Activated effector memory CD4-positive, alpha-beta T cell treated with anti-CD3 and anti-CD28 coated beads, Interleukin-2, amount 50 U/mL, for 16 hours (primary cell): ENCODE results near the gene KCNG4.
A peak's percentile ranks its signal among the peaks of the same experiment; 100 is the strongest.

Source experiments
- DNase-seq: peaks from one replicate; pipeline ENCODE4 v3.0.0-alpha.2; 2020

The KCNG4 gene

GRCh38 chr16:84239909-84240308 is at the start of gene KCNG4:
TSS of gene KCNG4 (minus strand) at chr16:84240012. CDS start at chr16:84237485, 2,527 bp downstream.
- no peak for DNase-seq

- DNase-seq = no peak
Observed at GRCh38 chr16:84288902-84289301, 49.1 kb upstream of the KCNG4 start.

GRCh38 chr16:84286578-84287240 is 46.9 kb upstream of the KCNG4 start:
- no peak for DNase-seq

- no peak for DNase-seq
Observed at GRCh38 chr16:84284154-84284722, 44.4 kb upstream of the KCNG4 start.

GRCh38 chr16:84283314-84284153 is 43.7 kb upstream of the KCNG4 start:
- no peak for DNase-seq

GRCh38 chr16:84282533-84282932 is 42.7 kb upstream of the KCNG4 start:
- DNase-seq = no peak

GRCh38 chr16:84281074-84281473 is 41.3 kb upstream of the KCNG4 start:
- DNase-seq = no peak

GRCh38 chr16:84279881-84280280 is 40.1 kb upstream of the KCNG4 start:
- no peak for DNase-seq

- no peak for DNase-seq
Observed at GRCh38 chr16:84278968-84279367, 39.2 kb upstream of the KCNG4 start.

- no peak for DNase-seq
Observed at GRCh38 chr16:84278333-84278732, 38.5 kb upstream of the KCNG4 start.

GRCh38 chr16:84277244-84277823 is 37.5 kb upstream of the KCNG4 start:
- DNase-seq = peak; percentile 90

GRCh38 chr16:84275585-84276151 is 35.9 kb upstream of the KCNG4 start:
- DNase-seq = no peak

GRCh38 chr16:84274515-84274914 is 34.7 kb upstream of the KCNG4 start:
- no peak for DNase-seq

GRCh38 chr16:84272740-84273320 is 33.0 kb upstream of the KCNG4 start:
- no peak for DNase-seq

GRCh38 chr16:84271866-84272265 is 32.1 kb upstream of the KCNG4 start:
- DNase-seq = no peak

- DNase-seq = no peak
Observed at GRCh38 chr16:84271037-84271436, 31.2 kb upstream of the KCNG4 start.

GRCh38 chr16:84270531-84270930 is 30.7 kb upstream of the KCNG4 start:
- no peak for DNase-seq

- no peak for DNase-seq
Observed at GRCh38 chr16:84270071-84270470, 30.3 kb upstream of the KCNG4 start.

- no peak for DNase-seq
Observed at GRCh38 chr16:84268291-84269040, 28.7 kb upstream of the KCNG4 start.

- DNase-seq = no peak
Observed at GRCh38 chr16:84267380-84267779, 27.6 kb upstream of the KCNG4 start.

- no peak for DNase-seq
Observed at GRCh38 chr16:84266451-84266850, 26.6 kb upstream of the KCNG4 start.

GRCh38 chr16:84262939-84263338 is 23.1 kb upstream of the KCNG4 start:
- DNase-seq = no peak
